ENCODE measurements around the gene ADARB1.
A peak's percentile ranks its signal among the peaks of the same experiment; 100 is the strongest.

Gene ADARB1

GRCh38 chr21:45200581-45201296 is 126.4 kb downstream of the ADARB1 start:
- no peak for DNase-seq (ENCODE audit: low read depth in 2 of 2)

GRCh38 chr21:45202344-45202743 is 128.0 kb downstream of the ADARB1 start:
- no peak for DNase-seq (ENCODE audit: low read depth in 2 of 2)

- DNase-seq (ENCODE audit: low read depth in 2 of 2), result no peak
These were observed 128.5 kb downstream of the ADARB1 start for GRCh38 chr21:45202889-45203288.

GRCh38 chr21:45203983-45204382 is 129.6 kb downstream of the ADARB1 start:
- DNase-seq (ENCODE audit: low read depth in 2 of 2), result no peak

GRCh38 chr21:45204395-45204794 is 130.0 kb downstream of the ADARB1 start:
- no peak for DNase-seq (ENCODE audit: low read depth in 2 of 2)

- no peak for DNase-seq (ENCODE audit: low read depth in 2 of 2)
These were observed 133.7 kb downstream of the ADARB1 start for GRCh38 chr21:45207839-45208626.

- DNase-seq (ENCODE audit: low read depth in 2 of 2), result no peak
These were observed 134.2 kb downstream of the ADARB1 start for GRCh38 chr21:45208627-45208951.

- no peak for DNase-seq (ENCODE audit: low read depth in 2 of 2)
These were observed 134.7 kb downstream of the ADARB1 start for GRCh38 chr21:45209046-45209445.

GRCh38 chr21:45209685-45210284 is 135.4 kb downstream of the ADARB1 start:
- no peak for DNase-seq (ENCODE audit: low read depth in 2 of 2)

GRCh38 chr21:45210461-45210983 is 136.1 kb downstream of the ADARB1 start:
- no peak for DNase-seq (ENCODE audit: low read depth in 2 of 2)

GRCh38 chr21:45211661-45212060 is 137.3 kb downstream of the ADARB1 start:
- DNase-seq (ENCODE audit: low read depth in 2 of 2), result no peak

GRCh38 chr21:45213392-45213791 is 139.0 kb downstream of the ADARB1 start:
- DNase-seq (ENCODE audit: low read depth in 2 of 2), result no peak

GRCh38 chr21:45215213-45215612 is 140.8 kb downstream of the ADARB1 start:
- DNase-seq (ENCODE audit: low read depth in 2 of 2), result no peak

GRCh38 chr21:45217010-45217409 is 142.6 kb downstream of the ADARB1 start:
- DNase-seq (ENCODE audit: low read depth in 2 of 2), result no peak

GRCh38 chr21:45219517-45219916 is 145.1 kb downstream of the ADARB1 start:
- DNase-seq (ENCODE audit: low read depth in 2 of 2), result no peak

GRCh38 chr21:45220071-45220481 is 145.7 kb downstream of the ADARB1 start:
- DNase-seq (ENCODE audit: low read depth in 2 of 2), result no peak

- DNase-seq (ENCODE audit: low read depth in 2 of 2), result no peak
These were observed 146.5 kb downstream of the ADARB1 start for GRCh38 chr21:45220714-45221490.

GRCh38 chr21:45222001-45222400 is 147.6 kb downstream of the ADARB1 start:
- no peak for DNase-seq (ENCODE audit: low read depth in 2 of 2)

GRCh38 chr21:45223236-45224185 is 149.1 kb downstream of the ADARB1 start:
- DNase-seq (ENCODE audit: low read depth in 2 of 2), result no peak

GRCh38 chr21:45224189-45224938 is 150.0 kb downstream of the ADARB1 start:
- DNase-seq (ENCODE audit: low read depth in 2 of 2), result peak in 1 of 2 donors; percentile 27
